IMR-90 (cell line): ENCODE data around the gene ST8SIA4. TPM values are rescaled to one million over a fixed set of nuclear protein-coding genes. Genes with fewer than 3 reads are reported as not detected.

ENCODE experiments used
- ATAC-seq: fragments of 200-7000 bp; cut with Tn5 transposase; 2 replicates; pipeline ENCODE4 v1.9.1; 2020; ENCODE audit warnings: low read depth, mild to moderate bottlenecking, moderate library complexity
- BruUV-seq: library from RNA; stranded (reverse); fragments of 400-500 nt; replicated peaks from 2 replicates; lab custom pipeline; 2021; lab: Mats Ljungman, UMichigan
- CTCF ChIA-PET: fragments of 300-600 bp; formaldehyde crosslinking; extraction: SDS; loops from one replicate; lab custom pipeline; 2021; ENCODE audit warnings: antibody characterized with exemption; lab: Yijun Ruan, JAX
- POLR2A ChIA-PET: fragments of 300-600 bp; sonication (Branson Sonifier 250); formaldehyde crosslinking; loops from one replicate; lab custom pipeline; 2022; ENCODE audit warnings: antibody characterized with exemption; ENCODE audit not compliant: unreplicated experiment; lab: Charles Lee
- DNase-seq: peaks from one replicate; pipeline ENCODE4 v3.0.0; 2013
- H2AFZ ChIP-seq: replicated peaks from 2 replicates; pipeline ENCODE3; 2013; ENCODE audit warnings: low read length, mild to moderate bottlenecking; ENCODE audit not compliant: poor library complexity
- H2AK5ac ChIP-seq: 2 replicates; pipeline ENCODE4 v1.6.1; 2013; ENCODE audit warnings: low read depth, low read length, inconsistent platforms
- H2AK9ac ChIP-seq: replicated peaks from 2 replicates; pipeline ENCODE3; 2013; ENCODE audit warnings: mild to moderate bottlenecking, low read depth, low read length, moderate library complexity; ENCODE audit not compliant: poor library complexity
- H2BK120ac ChIP-seq: 2 replicates; pipeline ENCODE4 v1.6.1; 2013; ENCODE audit warnings: low read depth, low read length, inconsistent platforms
- H2BK15ac ChIP-seq: 3 replicates; pipeline ENCODE4 v1.6.1; 2013; ENCODE audit warnings: low read depth, low read length, inconsistent platforms
- H2BK20ac ChIP-seq: 2 replicates; pipeline ENCODE4 v1.6.1; 2013; ENCODE audit warnings: low read depth, mild to moderate bottlenecking, inconsistent platforms, low read length, moderate library complexity
- H2BK5ac ChIP-seq: 2 replicates; pipeline ENCODE4 v1.6.1; 2013; ENCODE audit warnings: mild to moderate bottlenecking, low read depth, low read length, inconsistent platforms; ENCODE audit not compliant: poor library complexity, severe bottlenecking
- H3K14ac ChIP-seq: replicated peaks from 2 replicates; pipeline ENCODE4 v1.6.1; 2013; ENCODE audit warnings: low read depth, low read length, inconsistent platforms
- H3K18ac ChIP-seq: 2 replicates; pipeline ENCODE4 v1.6.1; 2013; ENCODE audit warnings: low read depth, low read length, control low read depth
- H3K23ac ChIP-seq: 2 replicates; pipeline ENCODE4 v1.6.1; 2013; ENCODE audit warnings: low read depth, low read length, inconsistent platforms
- H3K27ac ChIP-seq: 2 replicates; pipeline ENCODE4 v1.5.1; 2013; ENCODE audit warnings: mild to moderate bottlenecking, control low read depth, low read length; ENCODE audit not compliant: insufficient read depth
- H3K27me3 ChIP-seq: 2 replicates; pipeline ENCODE4 v1.6.1; 2013; ENCODE audit warnings: low read length; ENCODE audit not compliant: control insufficient read depth, insufficient read depth
- H3K36me3 ChIP-seq: 2 replicates; pipeline ENCODE4 v1.6.1; 2013; ENCODE audit warnings: low read length, mixed read lengths; ENCODE audit not compliant: control insufficient read depth, insufficient read depth
- H3K4ac ChIP-seq: 2 replicates; pipeline ENCODE4 v1.6.1; 2013; ENCODE audit warnings: low read depth, low read length, inconsistent platforms
- H3K4me1 ChIP-seq: 2 replicates; pipeline ENCODE4 v1.6.1; 2013; ENCODE audit warnings: low read length, mixed read lengths; ENCODE audit not compliant: control insufficient read depth, insufficient read depth
- H3K4me2 ChIP-seq: 2 replicates; pipeline ENCODE4 v1.6.1; 2013; ENCODE audit warnings: low read depth, mild to moderate bottlenecking, control low read depth, low read length, moderate library complexity
- H3K4me3 ChIP-seq: 2 replicates; pipeline ENCODE4 v1.5.1; 2013; ENCODE audit warnings: low read depth, mild to moderate bottlenecking, control low read depth, low read length, moderate library complexity; ENCODE audit not compliant: insufficient read depth
- H3K56ac ChIP-seq: 2 replicates; pipeline ENCODE4 v1.6.1; 2013; ENCODE audit warnings: low read length, inconsistent platforms; ENCODE audit not compliant: insufficient read depth; ENCODE audit errors: extremely low read depth
- H3K79me1 ChIP-seq, 2 experiments: 2 replicates each; pipeline ENCODE4 v1.6.1; 2013; ENCODE audit warnings: low read length in 2 of 2, inconsistent platforms in 1 of 2, low read depth in 1 of 2
- H3K9ac ChIP-seq: 2 replicates; pipeline ENCODE4 v1.6.1; 2013; ENCODE audit warnings: low read depth, low read length, control low read depth
- H3K9me1 ChIP-seq: 2 replicates; pipeline ENCODE4 v1.6.1; 2013; ENCODE audit warnings: low read length, inconsistent platforms; ENCODE audit not compliant: insufficient read depth
- H3K9me3 ChIP-seq: 2 replicates; pipeline ENCODE4 v1.6.1; 2013; ENCODE audit warnings: low read length; ENCODE audit not compliant: control insufficient read depth, insufficient read depth
- H4K20me1 ChIP-seq: 2 replicates; pipeline ENCODE4 v1.6.1; 2013; ENCODE audit warnings: low read length, inconsistent platforms; ENCODE audit not compliant: insufficient read depth
- H4K5ac ChIP-seq: 2 replicates; pipeline ENCODE4 v1.6.1; 2013; ENCODE audit warnings: mild to moderate bottlenecking, low read depth, low read length, control low read depth
- H4K8ac ChIP-seq, 2 experiments: 2 replicates each; pipeline ENCODE4 v1.6.1; 2013; ENCODE audit warnings: low read depth in 2 of 2, low read length in 2 of 2, control low read depth in 1 of 2, inconsistent platforms in 1 of 2
- H4K91ac ChIP-seq: 2 replicates; pipeline ENCODE4 v1.6.1; 2013; ENCODE audit warnings: low read depth, low read length, inconsistent platforms; ENCODE audit not compliant: insufficient read depth
- MAZ ChIP-seq: IDR thresholded peaks from 2 replicates; pipeline ENCODE4 v1.6.1; 2012; ENCODE audit warnings: low read depth, mild to moderate bottlenecking, low read length, improper control_type of control experiment, moderate library complexity, borderline replicate concordance
- USF2 ChIP-seq: fragments of 150-350 bp; IDR thresholded peaks from 2 replicates; pipeline ENCODE4 v1.6.1; 2017; ENCODE audit warnings: mild to moderate bottlenecking, antibody characterized with exemption, low read length, low read depth
- dilution Hi-C: fragments of 300-500 bp; cut with HindIII; formaldehyde crosslinking; loops from one replicate; pipeline ENCODE4 v1.14.3; 2018; ENCODE audit warnings: low sequenced_read_pairs; ENCODE audit not compliant: unreplicated experiment
- in situ Hi-C: fragments of 300-500 bp; cut with MboI; formaldehyde crosslinking; loops from 3 replicates; pipeline ENCODE4 v1.14.3; 2019; ENCODE audit warnings: low sequenced_read_pairs, inconsistent platforms, mixed read lengths
- intact Hi-C: fragments of 100-400 bp; cut with micrococcal nuclease; formaldehyde crosslinking; loops from 2 replicates; pipeline ENCODE4 v1.10.0; 2022
- polyA plus RNA-seq, 3 experiments: library from polyadenylated mRNA; depleted of rRNA; stranded (reverse); fragments of >200 nt; gene quantifications; 2 replicates each; pipeline ENCODE4 v1.2.3, GENCODE V29; 2012; ENCODE audit warnings: low replicate concordance in 1 of 3
- total RNA-seq: library from RNA; depleted of rRNA; stranded (reverse); fragments of >200 nt; gene quantifications from 2 replicates; pipeline ENCODE4 v1.2.3, GENCODE V29; 2012

Gene ST8SIA4
- total and polyA plus RNA-seq, 2 of the 4 experiments (the other 2 are of a cell fraction) = 0.02 to 0.18 TPM

- ATAC-seq (no peak), DNase-seq (no peak)
- Histone ChIP-seq H4K5ac (no peak overlapping the region), H2AK9ac (no peak overlapping the region), H3K9me3 (no peaks in the 10 kb centered on the region), H2BK15ac (no peak overlapping the region), H3K18ac (no peak overlapping the region), H2AK5ac (no peak overlapping the region), H3K27me3 (no peaks in the 10 kb centered on the region), H3K9ac (no peak overlapping the region), H3K27ac (no peak overlapping the region), H3K23ac (no peak overlapping the region), H2AFZ (no peak overlapping the region), H2BK20ac (no peak overlapping the region), H3K4ac (no peak overlapping the region), H3K4me2 (no peak overlapping the region), H3K14ac (no peak overlapping the region), H4K8ac (no peak overlapping the region), H3K56ac (no peak overlapping the region), H3K9me1 (no peaks in the 10 kb centered on the region), H4K20me1 (no peaks in the 10 kb centered on the region), H3K4me1 (no peaks in the 10 kb centered on the region), H2BK120ac (no peak overlapping the region), H2BK5ac (no peak overlapping the region), H3K36me3 (no peaks in the 10 kb centered on the region), H3K4me3 (no peak overlapping the region), H3K79me1 (no peaks in the 10 kb centered on the region), H4K91ac (no peak overlapping the region)
- in situ Hi-C loops = no loop called here
- intact Hi-C loops = no loop called here
- ChIA-PET POLR2A (no interaction called here), CTCF (no interaction called here)
- no TSS peak for BruUV-seq
- dilution Hi-C loops = no loop called here
- TF ChIP-seq USF2 (no peak), MAZ (no peak)
Measured at GRCh38 chr5:100853582-100853981, 49.5 kb downstream of the ST8SIA4 start.
